Smooth muscle cell (in vitro differentiated cells): ENCODE results near the gene RTN4RL1. TPM values are rescaled to one million over a fixed set of nuclear protein-coding genes. Genes with fewer than 3 reads are reported as not detected.

Experiments
- DNase-seq: peaks from one replicate; lab custom pipeline; 2025; ENCODE audit not compliant: unreplicated experiment; lab: John Stamatoyannopoulos, UW
- H2AFZ ChIP-seq: fragments of 200-600 bp; sonication (generic); 2 replicates; pipeline ENCODE4 v1.6.0; 2016; ENCODE audit warnings: antibody characterized with exemption, low read depth, mild to moderate bottlenecking
- H3F3A ChIP-seq: fragments of 200-600 bp; sonication (generic); 2 replicates; pipeline ENCODE4 v1.6.0; 2017; ENCODE audit warnings: antibody characterized with exemption, low read depth
- H3K27ac ChIP-seq: fragments of 200-600 bp; sonication (generic); 2 replicates; pipeline ENCODE4 v1.5.1; 2016; ENCODE audit warnings: low read depth, mild to moderate bottlenecking
- H3K27me3 ChIP-seq: fragments of 200-600 bp; sonication (generic); 2 replicates; pipeline ENCODE4 v1.6.1; 2016; ENCODE audit warnings: low read depth, mild to moderate bottlenecking
- H3K36me3 ChIP-seq: fragments of 200-600 bp; sonication (generic); 2 replicates; pipeline ENCODE4 v1.5.1; 2016; ENCODE audit warnings: low read depth
- H3K4me1 ChIP-seq: fragments of 200-600 bp; sonication (generic); 2 replicates; pipeline ENCODE4 v1.5.1; 2016; ENCODE audit warnings: low read depth
- H3K4me2 ChIP-seq: fragments of 200-600 bp; sonication (generic); 2 replicates; pipeline ENCODE4 v1.6.0; 2016; ENCODE audit warnings: mild to moderate bottlenecking
- H3K4me3 ChIP-seq: fragments of 200-600 bp; sonication (generic); 2 replicates; pipeline ENCODE4 v1.5.1; 2016; ENCODE audit warnings: mild to moderate bottlenecking
- H3K79me2 ChIP-seq: fragments of 200-600 bp; sonication (generic); 2 replicates; pipeline ENCODE4 v1.6.0; 2016; ENCODE audit warnings: low read depth, mild to moderate bottlenecking
- H3K9ac ChIP-seq: fragments of 200-600 bp; sonication (generic); 2 replicates; pipeline ENCODE4 v1.6.0; 2016; ENCODE audit warnings: low read depth
- H3K9me3 ChIP-seq: fragments of 200-600 bp; sonication (generic); replicated peaks from 2 replicates; pipeline ENCODE4 v1.5.1; 2016; ENCODE audit warnings: low read depth
- H4K20me1 ChIP-seq: fragments of 200-600 bp; sonication (generic); 2 replicates; pipeline ENCODE4 v1.6.0; 2016; ENCODE audit warnings: low read depth
- CTCF ChIP-seq: fragments of 200-600 bp; sonication (generic); IDR thresholded peaks from 2 replicates; pipeline ENCODE4 v1.5.1; 2017; ENCODE audit warnings: borderline replicate concordance, mild to moderate bottlenecking, antibody characterized with exemption; ENCODE audit not compliant: insufficient read depth, poor library complexity, severe bottlenecking
- WGBS: methylation state at CpG from one replicate; pipeline ENCODE4 v1.1.7; 2016; ENCODE audit warnings: low lambda C conversion rate; 5-methylcytosine and 5-hydroxymethylcytosine counted together
- polyA plus RNA-seq: library from polyadenylated mRNA; unstranded; fragments of >200 nt; fragmentation: Nextera tagmentation; extraction: Ambion mirVana; gene quantifications from 2 replicates; pipeline ENCODE4 v1.2.1, GENCODE V29; 2016
- total RNA-seq: library from RNA; depleted of rRNA; stranded (reverse); fragments of >200 nt; gene quantifications from 2 replicates; pipeline ENCODE4 v1.2.3, GENCODE V29; 2014

Gene RTN4RL1
- total and polyA plus RNA-seq, 2 experiments from 2014 or later, result not detected

DNA sequence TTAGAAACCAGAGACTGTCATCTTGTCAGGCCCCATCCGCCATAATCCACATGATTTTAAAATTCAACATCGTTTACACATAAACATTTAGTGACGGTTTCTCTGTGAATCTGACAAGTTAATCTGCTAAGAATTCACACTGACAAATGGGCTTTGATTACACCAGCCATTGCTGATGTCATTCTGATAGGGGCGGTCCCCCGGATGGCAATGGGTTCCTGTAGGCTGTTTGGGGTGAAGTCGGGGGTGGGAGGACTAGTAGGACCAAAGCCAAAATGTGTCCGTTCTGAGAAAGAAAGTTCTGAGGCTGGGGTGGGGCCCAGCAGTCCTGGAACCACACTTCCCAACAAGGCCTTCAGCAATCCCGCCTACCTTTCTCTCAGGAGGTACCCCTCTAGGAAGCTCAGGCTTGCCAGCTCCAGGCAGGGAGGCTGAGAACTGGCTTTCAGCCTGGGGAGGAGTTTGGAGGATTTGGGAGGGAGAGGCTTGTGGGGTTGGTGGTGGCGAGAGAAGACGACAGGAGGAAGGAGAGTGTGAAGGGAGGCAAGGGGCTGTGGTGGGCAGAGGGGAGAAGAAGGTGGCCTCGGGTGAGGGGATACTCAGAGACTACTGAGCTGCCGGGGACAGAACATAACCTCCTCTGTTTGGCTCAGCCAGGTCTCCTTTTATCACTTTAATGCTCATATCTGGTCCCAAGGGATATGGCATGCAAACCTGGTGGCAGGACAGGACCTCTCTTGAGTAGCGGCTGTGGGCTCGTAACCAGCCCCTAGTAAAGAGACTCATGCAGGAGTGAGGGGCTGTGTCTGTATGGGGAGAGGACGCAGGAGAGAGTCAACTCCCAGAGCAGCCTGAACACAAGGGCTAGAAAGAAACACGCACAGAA is 38.4 kb upstream of the RTN4RL1 start:
- H3K27me3 ChIP-seq, result peaks cover 10% of the 10 kb centered on the region
- peaks cover 27% of the 10 kb centered on the region for H3F3A ChIP-seq
- no peak overlapping the region for H3K4me3 ChIP-seq
- DNase-seq, result no peak
- H3K9ac ChIP-seq, result peak overlapping the region; percentile 41
- no peak overlapping the region for H2AFZ ChIP-seq
- no peaks in the 10 kb centered on the region for H3K36me3 ChIP-seq
- 62% methylated on average over 16 of the region's 16 CpGs for WGBS
- H3K79me2 ChIP-seq, result no peaks in the 10 kb centered on the region
- no peak for TF ChIP-seq CTCF
- peaks cover 3% of the 10 kb centered on the region for H4K20me1 ChIP-seq
- H3K4me1 ChIP-seq, result peaks cover 16% of the 10 kb centered on the region
- peak overlapping the region; percentile 62 for H3K27ac ChIP-seq
- H3K9me3 ChIP-seq, result no peaks in the 10 kb centered on the region
- peak overlapping the region; percentile 30 for H3K4me2 ChIP-seq

GRCh38 chr17:2062571-2063183 is 37.5 kb upstream of the RTN4RL1 start:
- WGBS, result 27% methylated on average over 11 of the region's 11 CpGs
- peak overlapping the region; percentile 41 for H3K9ac ChIP-seq

GRCh38 chr17:2061441-2061958 is 36.4 kb upstream of the RTN4RL1 start:
- Histone ChIP-seq H3K79me2 (peaks cover 4% of the 10 kb centered on the region), H3K27me3 (peaks cover 21% of the 10 kb centered on the region), H3K9ac (no peak overlapping the region), H3K27ac (peak overlapping the region; percentile 62), H3K4me3 (no peak overlapping the region), H3K4me2 (no peak overlapping the region), H3F3A (peaks cover 12% of the 10 kb centered on the region), H3K9me3 (no peaks in the 10 kb centered on the region), H3K36me3 (no peaks in the 10 kb centered on the region), H2AFZ (no peak overlapping the region), H4K20me1 (peaks cover 15% of the 10 kb centered on the region), H3K4me1 (peaks cover 14% of the 10 kb centered on the region)
- no peak for DNase-seq
- TF ChIP-seq CTCF, result no peak
- 93% methylated on average over 17 of the region's 17 CpGs for WGBS

More at GRCh38 chr17:2062571-2063183, 37.5 kb upstream of the RTN4RL1 start:
- no peaks in the 10 kb centered on the region for H3K36me3 ChIP-seq
- no peak overlapping the region for H3K4me3 ChIP-seq
- H3F3A ChIP-seq, result peaks cover 24% of the 10 kb centered on the region
- no peak for DNase-seq
- no peak overlapping the region for H2AFZ ChIP-seq
- H3K27ac ChIP-seq, result peak overlapping the region; percentile 62
- no peak for TF ChIP-seq CTCF
- no peaks in the 10 kb centered on the region for H3K9me3 ChIP-seq
- peaks cover 18% of the 10 kb centered on the region for H3K27me3 ChIP-seq
- peaks cover 11% of the 10 kb centered on the region for H4K20me1 ChIP-seq
- peaks cover 16% of the 10 kb centered on the region for H3K4me1 ChIP-seq
- H3K4me2 ChIP-seq, result peak overlapping the region; percentile 30
- H3K79me2 ChIP-seq, result peaks cover 4% of the 10 kb centered on the region
